PFSK-1 (cell line): ENCODE data around the gene MICAL1.

Experiments used
- FOXP2 ChIP-seq: optimal IDR thresholded peaks from 2 replicates; pipeline ENCODE3; 2011; ENCODE audit warnings: borderline replicate concordance, control low read depth, inconsistent platforms; ENCODE audit not compliant: insufficient read depth; ENCODE audit errors: extremely low read length, extremely low read depth
- POLR2AphosphoS5 ChIP-seq: IDR thresholded peaks from 2 replicates; pipeline ENCODE4 v1.6.1; 2012; ENCODE audit warnings: low read depth, mild to moderate bottlenecking, control low read depth, low read length, moderate library complexity
- REST ChIP-seq, 2 experiments: IDR thresholded peaks; 2 replicates each; pipeline versions ENCODE4 v1.6.1 to v1.8.0; 2011 to 2012; ENCODE audit warnings: low read depth in 2 of 2, low read length in 2 of 2, control low read depth in 1 of 2, inconsistent platforms in 1 of 2, mild to moderate bottlenecking in 1 of 2, moderate library complexity in 1 of 2; ENCODE audit not compliant: insufficient read depth in 1 of 2
- SIN3A ChIP-seq: IDR thresholded peaks from 2 replicates; pipeline ENCODE4 v1.6.1; 2012; ENCODE audit warnings: mild to moderate bottlenecking, low read length, moderate library complexity, borderline replicate concordance; ENCODE audit not compliant: insufficient read depth
- TAF1 ChIP-seq: IDR thresholded peaks from 2 replicates; pipeline ENCODE4 v1.6.1; 2012; ENCODE audit warnings: low read length, control low read depth, borderline replicate concordance; ENCODE audit not compliant: insufficient read depth

The MICAL1 gene

GRCh38 chr6:109471105-109471810 is 15.7 kb upstream of the MICAL1 start:
- TF ChIP-seq FOXP2 (no peak), TAF1 (no peak), POLR2AphosphoS5 (no peak), REST (IDR thresholded peaks at IDR 0.05; ENCODE audit: insufficient read depth in 1 of 2, low read depth in 2 of 2, low read length in 2 of 2) (no peak), SIN3A (no peak)

- TF ChIP-seq TAF1 (no peak), FOXP2 (no peak), SIN3A (no peak), POLR2AphosphoS5 (no peak), REST (IDR thresholded peaks at IDR 0.05; ENCODE audit: insufficient read depth in 1 of 2, low read depth in 2 of 2, low read length in 2 of 2) (no peak)
Observed at GRCh38 chr6:109469591-109470189, 14.1 kb upstream of the MICAL1 start.

GRCh38 chr6:109467696-109468095 is 12.1 kb upstream of the MICAL1 start:
- no peak for TF ChIP-seq TAF1
- no peak for TF ChIP-seq SIN3A

- TF ChIP-seq SIN3A (no peak), REST (IDR thresholded peaks at IDR 0.05; ENCODE audit: insufficient read depth in 1 of 2, low read depth in 2 of 2, low read length in 2 of 2) (no peak), POLR2AphosphoS5 (no peak), FOXP2 (no peak), TAF1 (no peak)
Observed at GRCh38 chr6:109466212-109466923, 10.8 kb upstream of the MICAL1 start.

- TF ChIP-seq REST (IDR thresholded peaks at IDR 0.05; ENCODE audit: insufficient read depth in 1 of 2, low read depth in 2 of 2, low read length in 2 of 2) = no peak
- TF ChIP-seq POLR2AphosphoS5 = no peak
- no peak for TF ChIP-seq FOXP2
- TF ChIP-seq SIN3A = no peak
- TF ChIP-seq TAF1 = no peak
Observed at GRCh38 chr6:109465772-109466171, 10.2 kb upstream of the MICAL1 start.
